ENCODE results near the gene VEZT.

- TF ChIP-seq CTCF (IDR thresholded peaks at IDR 0.05) (no peak), POLR2A (IDR thresholded peaks at IDR 0.05; ENCODE audit: low read depth) (no peak), POLR2AphosphoS5 (IDR thresholded peaks at IDR 0.05) (no peak), EP300 (IDR thresholded peaks at IDR 0.05) (no peak)
Observed at GRCh38 chr12:95169368-95169767, 48.2 kb upstream of the VEZT start.

Data from esophagus muscularis mucosa (tissue), 4 donors.